DMS79 (cell line): Measurements from ENCODE around the gene MTHFR.
A peak's percentile ranks its signal among the peaks of the same experiment; 100 is the strongest.

Experiments
- DNase-seq: peaks from one replicate; lab custom pipeline; 2025; lab: John Stamatoyannopoulos, UW

MTHFR gene

GRCh38 chr1:11753555-11754208 is 52.1 kb downstream of the MTHFR start:
- no peak for DNase-seq

GRCh38 chr1:11752359-11753088 is 53.2 kb downstream of the MTHFR start:
- DNase-seq = no peak

DNA sequence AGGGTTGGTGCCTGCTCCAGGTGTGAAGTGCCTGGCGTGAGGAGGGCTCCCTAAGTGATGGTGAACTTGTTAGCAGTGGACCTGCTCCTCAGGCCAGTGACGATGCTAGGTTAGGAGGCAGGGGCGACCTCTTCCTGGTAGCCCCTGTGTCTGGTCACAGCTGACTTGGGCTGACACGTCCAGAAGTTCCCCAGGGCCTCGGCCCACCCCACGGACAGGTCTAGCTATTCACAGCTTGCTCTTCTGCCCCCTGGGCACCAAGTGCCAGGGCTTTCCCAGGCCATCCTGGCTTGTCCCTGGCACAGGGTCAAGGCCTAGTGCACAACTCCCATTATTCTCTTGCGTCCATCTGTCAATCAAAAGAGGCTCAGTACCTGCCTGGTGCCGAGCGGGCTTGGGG is 54.7 kb downstream of the MTHFR start:
- DNase-seq = no peak

GRCh38 chr1:11749996-11750395 is 55.8 kb downstream of the MTHFR start:
- no peak for DNase-seq

- DNase-seq = no peak
These were observed 56.5 kb downstream of the MTHFR start for GRCh38 chr1:11749203-11749689.

- no peak for DNase-seq
These were observed 57.2 kb downstream of the MTHFR start for GRCh38 chr1:11748294-11749202.

GRCh38 chr1:11746795-11747487 is 58.8 kb downstream of the MTHFR start:
- DNase-seq = no peak

GRCh38 chr1:11746092-11746491 is 59.7 kb downstream of the MTHFR start:
- DNase-seq = no peak

DNA sequence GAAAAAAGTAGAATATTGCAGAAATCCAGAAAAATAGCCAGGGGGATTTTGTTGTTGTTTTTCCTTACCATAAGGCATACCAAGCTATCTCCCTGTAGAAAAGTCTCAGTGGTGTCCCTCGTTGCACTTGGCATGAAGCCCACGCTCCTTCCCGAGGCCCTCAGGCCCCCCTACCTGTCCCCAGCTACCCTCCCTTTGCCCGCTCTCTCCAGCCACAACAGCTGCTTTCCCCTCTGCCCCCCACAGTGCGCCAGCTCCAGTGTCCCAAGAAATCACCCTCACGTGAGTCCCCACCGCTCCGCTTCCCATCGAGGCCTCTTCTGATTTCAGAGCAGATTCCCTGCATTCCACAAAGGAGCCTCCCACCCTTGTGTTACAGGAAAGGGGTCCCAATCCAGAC is 61.5 kb downstream of the MTHFR start:
- DNase-seq = no peak

DNA sequence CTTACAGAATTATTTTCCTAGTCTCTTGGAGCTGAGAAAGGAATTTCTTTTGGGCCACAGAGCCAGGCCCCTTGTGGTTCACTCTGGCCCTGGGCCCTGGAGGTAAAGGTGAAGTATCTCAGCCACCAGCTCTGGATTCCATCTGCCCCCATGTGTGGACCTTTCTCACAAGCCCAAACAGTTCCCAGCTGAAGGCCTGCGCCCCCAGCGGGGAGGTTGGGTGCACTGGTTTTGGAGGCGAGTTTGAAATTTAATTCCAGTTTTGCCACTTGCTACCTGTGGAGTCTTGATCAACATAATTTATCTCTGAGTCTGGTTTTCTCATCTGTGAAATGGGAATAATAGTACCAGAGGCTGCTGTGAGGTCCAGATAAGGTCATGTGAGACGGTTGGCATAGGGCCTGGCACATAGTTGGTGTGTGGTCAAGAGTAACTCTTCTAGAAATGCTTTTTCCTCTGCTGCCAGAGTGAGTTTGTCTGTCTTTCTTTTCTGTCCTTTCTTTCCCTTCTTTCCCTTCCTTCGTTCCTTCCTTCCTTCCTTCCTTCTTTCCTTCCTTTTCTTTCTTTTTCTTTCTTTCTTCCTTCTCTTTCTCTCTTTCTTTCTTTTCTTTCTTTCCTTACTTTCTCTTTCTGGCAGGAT is 63.7 kb downstream of the MTHFR start:
- no peak for DNase-seq

GRCh38 chr1:11741482-11741881 is 64.3 kb downstream of the MTHFR start:
- no peak for DNase-seq

DNA sequence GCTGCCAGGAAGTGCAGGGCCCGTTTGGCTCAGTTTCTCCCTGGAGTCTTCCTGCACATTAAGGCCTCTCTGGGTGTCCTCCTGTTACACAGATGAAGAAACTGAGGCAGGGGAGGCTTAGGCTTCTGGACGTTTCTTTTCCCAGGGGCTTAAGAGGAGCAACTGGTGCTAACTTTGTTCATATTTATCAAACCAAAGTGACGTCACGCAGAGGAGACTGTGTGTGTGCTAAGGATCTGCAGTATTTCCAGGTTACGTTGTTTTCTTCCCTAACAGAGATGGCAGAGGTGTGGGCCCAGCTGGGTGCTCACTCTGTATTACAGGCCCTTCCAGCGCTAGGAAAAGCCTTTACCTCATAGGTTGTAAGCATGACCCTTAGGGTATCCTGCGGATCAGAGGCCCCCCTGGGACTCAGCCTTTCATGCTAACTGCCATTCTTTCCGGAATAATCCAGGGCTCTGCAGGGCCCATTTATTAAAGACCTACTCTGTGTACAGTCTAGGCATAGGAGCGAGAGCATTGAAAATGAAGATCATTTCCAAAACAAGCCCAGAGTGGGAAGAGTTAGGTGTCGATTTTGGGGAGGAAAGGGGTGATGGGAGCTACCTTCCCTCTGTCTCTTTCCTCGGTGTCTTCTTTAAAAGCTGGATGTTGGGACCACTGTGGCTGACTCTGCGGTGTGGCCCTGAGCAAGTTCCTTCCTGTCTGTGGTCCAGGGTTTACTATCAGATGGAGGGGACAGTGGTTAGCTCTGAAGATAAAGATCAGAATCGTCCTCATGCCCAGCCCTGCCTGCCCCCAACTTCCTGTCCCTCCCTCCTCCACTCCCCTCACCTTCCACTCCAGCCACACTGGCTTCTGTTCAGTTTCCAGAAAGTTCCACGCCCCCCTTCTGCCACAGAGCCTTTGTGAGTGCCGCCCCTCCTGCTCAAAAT is 65.2 kb downstream of the MTHFR start:
- DNase-seq = no peak

DNA sequence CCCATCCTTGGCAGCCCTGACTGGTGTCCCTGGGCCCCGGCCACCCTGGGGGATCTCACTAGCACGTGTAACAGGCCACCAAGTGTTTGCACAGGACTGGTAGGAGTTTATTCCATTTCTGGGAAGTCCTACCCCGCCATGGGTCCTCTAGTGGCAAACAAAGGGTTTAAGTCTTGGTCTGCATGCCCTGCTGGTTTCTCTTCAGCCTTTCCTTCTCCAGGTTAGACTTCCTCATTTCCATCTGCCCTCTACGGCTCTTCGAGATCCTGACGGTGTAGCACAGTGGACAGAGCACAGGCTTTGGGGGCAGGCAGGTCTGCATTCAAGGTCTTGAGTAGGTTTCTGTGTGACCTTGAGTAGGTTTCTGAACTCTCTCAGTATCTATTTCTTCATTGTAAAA is 67.0 kb downstream of the MTHFR start:
- no peak for DNase-seq

DNA sequence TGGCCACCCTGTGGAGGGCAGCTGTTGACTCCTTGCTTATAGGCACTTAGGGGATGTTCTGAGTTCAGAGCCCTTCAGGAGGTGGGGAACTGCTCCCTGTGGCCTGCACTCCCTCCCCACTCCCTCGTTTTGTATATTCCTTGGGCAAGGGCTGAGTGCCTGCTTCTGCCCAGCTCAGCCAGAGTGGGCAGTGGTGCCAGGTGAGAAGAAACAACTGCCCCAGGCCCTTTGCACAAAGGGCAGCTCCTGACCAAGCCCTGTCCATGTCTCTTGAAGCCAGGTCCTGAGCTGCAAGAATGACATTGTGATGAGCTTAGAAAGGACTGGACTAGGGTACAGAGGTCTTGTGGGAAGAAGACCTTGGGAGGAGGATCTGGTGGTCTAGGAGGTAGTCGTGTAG is 67.7 kb downstream of the MTHFR start:
- DNase-seq = no peak

DNA sequence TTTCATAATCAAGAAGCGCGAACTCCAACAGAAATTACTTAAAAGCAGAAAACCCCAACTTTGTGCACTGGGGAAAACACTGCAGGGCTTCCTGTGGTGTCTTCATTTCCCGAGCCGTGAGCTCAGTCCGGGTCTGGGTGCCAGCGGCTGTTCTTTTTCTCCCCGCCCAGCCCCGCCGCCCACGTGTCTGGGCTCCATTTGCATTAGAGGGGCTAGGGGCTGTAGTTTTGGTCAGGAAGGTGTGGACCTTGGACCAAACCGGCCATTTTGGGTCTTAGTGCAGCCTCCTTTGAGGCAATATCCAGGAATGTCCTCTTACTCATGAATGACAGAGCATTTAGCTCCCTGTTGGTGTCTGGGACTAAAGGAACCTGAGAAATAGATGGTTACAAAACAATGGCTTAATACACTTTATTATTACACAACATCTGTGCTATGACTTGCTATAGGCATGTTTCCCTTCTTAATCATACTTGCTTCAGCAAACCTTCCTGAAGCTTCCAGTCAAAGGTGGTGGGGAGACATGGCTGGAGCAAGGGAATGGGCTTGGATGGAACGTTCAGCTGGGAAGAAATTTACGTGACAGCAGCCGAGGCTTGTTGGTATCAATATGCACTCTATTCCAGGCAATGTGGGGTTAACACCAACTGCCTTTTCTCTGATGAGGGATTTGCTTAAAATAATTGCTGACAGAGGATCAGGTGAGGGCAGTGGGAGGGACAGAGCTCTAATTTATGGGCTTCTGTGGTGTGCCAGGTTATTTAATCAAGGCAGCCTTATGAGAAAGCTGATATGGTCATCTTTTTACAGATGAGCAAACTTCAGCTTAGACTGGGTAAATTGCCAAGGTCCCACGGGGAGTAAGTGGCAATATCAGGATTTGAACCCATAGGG is 68.8 kb downstream of the MTHFR start:
- peak; percentile 36 for DNase-seq

- DNase-seq = peak; percentile 84
These were observed 69.7 kb downstream of the MTHFR start, which contains the start of gene AGTRAP for GRCh38 chr1:11735854-11736745. Gene AGTRAP (plus strand): TSS chr1:11736136. CDS start chr1:11736209, 73 bp downstream.
